Activated T-cell treated with anti-CD3 and anti-CD28 coated beads, Interleukin-2, amount 50 U/mL, for 24 hours (primary cell): Measurements from ENCODE around the gene SRCIN1.

Experiments
- DNase-seq: peaks from one replicate; pipeline ENCODE4 v3.0.0-alpha.2; 2020
- H3K27ac Mint-ChIP-seq: 2 replicates; pipeline ENCODE4 v1.8.0; 2020; ENCODE audit warnings: mild to moderate bottlenecking, mixed read lengths
- H3K27me3 Mint-ChIP-seq: 2 replicates; pipeline ENCODE4 v1.8.0; 2020; ENCODE audit warnings: mixed read lengths
- H3K36me3 Mint-ChIP-seq: 2 replicates; pipeline ENCODE4 v1.8.0; 2020; ENCODE audit warnings: low read depth, mixed read lengths
- H3K4me1 Mint-ChIP-seq: 2 replicates; pipeline ENCODE4 v1.8.0; 2020; ENCODE audit warnings: low read depth, mixed read lengths
- H3K4me3 Mint-ChIP-seq: 2 replicates; pipeline ENCODE4 v1.8.0; 2020; ENCODE audit warnings: mild to moderate bottlenecking, moderate library complexity, mixed read lengths
- H3K9me3 Mint-ChIP-seq: 2 replicates; pipeline ENCODE4 v1.8.0; 2020; ENCODE audit warnings: mixed read lengths

The SRCIN1 gene

DNA sequence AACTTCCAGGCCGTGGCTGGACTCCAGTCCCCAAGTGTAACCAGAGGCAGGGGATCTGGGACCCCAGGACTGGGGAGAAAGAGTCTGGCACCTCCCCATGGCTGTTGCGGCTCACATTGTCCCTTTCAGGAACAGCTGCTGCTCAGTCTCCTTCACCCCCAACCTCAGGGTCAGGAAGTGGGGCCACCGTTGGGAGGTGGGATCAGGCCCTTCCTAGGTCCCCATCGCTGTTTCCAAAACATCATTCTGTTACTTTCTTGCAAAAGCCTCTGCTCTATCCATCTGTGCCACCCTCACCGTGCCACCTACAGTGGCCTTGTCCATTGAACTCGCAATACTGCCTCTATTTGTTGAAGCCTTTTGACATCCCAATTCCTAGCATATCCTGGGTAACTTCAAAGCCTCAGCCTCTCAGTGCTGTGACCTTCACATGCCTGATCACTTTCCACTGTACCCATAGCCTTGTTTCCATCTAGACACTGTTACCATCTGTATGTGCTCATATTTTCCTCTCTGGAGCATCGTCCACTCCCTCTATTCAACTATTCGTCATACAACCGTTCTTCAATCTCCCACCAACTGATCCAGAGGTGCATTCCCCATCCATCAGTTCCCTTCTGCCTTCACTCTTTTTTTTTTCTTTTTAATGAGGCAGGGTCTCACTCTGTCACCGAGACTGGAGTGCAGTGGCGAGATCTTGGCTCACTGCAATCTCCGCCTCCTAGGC, 15.0 kb upstream of the SRCIN1 start:
- no peaks in the 10 kb centered on the region for H3K9me3 Mint-ChIP-seq
- H3K4me3 Mint-ChIP-seq: no peak overlapping the region
- DNase-seq: no peak
- no peak overlapping the region for H3K27ac Mint-ChIP-seq
- peaks cover 5% of the 10 kb centered on the region for H3K4me1 Mint-ChIP-seq
- H3K27me3 Mint-ChIP-seq: peaks cover 42% of the 10 kb centered on the region
- no peaks in the 10 kb centered on the region for H3K36me3 Mint-ChIP-seq

DNA sequence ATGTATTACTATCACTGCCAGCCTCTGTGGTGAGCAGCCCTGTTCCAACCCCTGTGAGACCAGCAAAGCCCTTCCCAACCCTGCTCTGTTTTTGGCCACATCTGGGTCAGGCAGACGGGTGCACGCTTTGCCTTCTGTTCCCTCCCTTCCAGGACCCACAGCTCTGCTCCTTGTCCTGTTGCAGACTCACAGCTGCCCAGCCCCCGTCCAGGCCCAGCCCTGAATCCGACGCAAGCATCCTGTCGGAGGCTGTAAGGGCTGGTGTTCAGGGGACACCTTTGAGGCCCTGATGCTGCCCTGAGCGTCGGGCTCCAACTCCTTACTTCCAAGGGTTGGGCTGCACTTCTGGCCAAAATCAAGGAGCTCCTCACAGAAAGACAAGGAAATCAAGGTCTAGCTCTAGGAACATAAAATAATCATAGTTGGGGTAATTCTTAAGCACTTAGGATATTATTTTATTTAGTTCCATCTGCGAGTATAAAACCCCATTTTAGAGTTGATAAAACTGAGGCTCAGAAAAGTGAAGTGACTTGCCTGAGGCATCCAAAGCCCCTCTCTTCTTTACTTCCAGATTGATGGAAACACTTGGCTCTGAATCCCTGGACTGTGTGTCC, 14.3 kb upstream of the SRCIN1 start:
- peaks cover 42% of the 10 kb centered on the region for H3K27me3 Mint-ChIP-seq

GRCh38 chr17:38619451-38619795, 13.7 kb upstream of the SRCIN1 start:
- Mint-ChIP-seq H3K4me1 (peaks cover under 1% of the 10 kb centered on the region), H3K4me3 (no peak overlapping the region), H3K36me3 (no peaks in the 10 kb centered on the region), H3K27me3 (peaks cover 42% of the 10 kb centered on the region), H3K9me3 (no peaks in the 10 kb centered on the region), H3K27ac (no peak overlapping the region)
- no peak for DNase-seq

More for the DNA sequence above, 14.3 kb upstream of the SRCIN1 start:
- H3K4me1 Mint-ChIP-seq: peaks cover 5% of the 10 kb centered on the region
- no peaks in the 10 kb centered on the region for H3K36me3 Mint-ChIP-seq
- H3K4me3 Mint-ChIP-seq: no peak overlapping the region
- H3K9me3 Mint-ChIP-seq: no peaks in the 10 kb centered on the region
- no peak overlapping the region for H3K27ac Mint-ChIP-seq
- peak; percentile 6 for DNase-seq

GRCh38 chr17:38617967-38618760, 12.4 kb upstream of the SRCIN1 start:
- Mint-ChIP-seq H3K27me3 (peaks cover 47% of the 10 kb centered on the region), H3K4me3 (no peak overlapping the region), H3K9me3 (no peaks in the 10 kb centered on the region), H3K27ac (no peak overlapping the region), H3K36me3 (no peaks in the 10 kb centered on the region), H3K4me1 (no peaks in the 10 kb centered on the region)
- DNase-seq: no peak

DNA sequence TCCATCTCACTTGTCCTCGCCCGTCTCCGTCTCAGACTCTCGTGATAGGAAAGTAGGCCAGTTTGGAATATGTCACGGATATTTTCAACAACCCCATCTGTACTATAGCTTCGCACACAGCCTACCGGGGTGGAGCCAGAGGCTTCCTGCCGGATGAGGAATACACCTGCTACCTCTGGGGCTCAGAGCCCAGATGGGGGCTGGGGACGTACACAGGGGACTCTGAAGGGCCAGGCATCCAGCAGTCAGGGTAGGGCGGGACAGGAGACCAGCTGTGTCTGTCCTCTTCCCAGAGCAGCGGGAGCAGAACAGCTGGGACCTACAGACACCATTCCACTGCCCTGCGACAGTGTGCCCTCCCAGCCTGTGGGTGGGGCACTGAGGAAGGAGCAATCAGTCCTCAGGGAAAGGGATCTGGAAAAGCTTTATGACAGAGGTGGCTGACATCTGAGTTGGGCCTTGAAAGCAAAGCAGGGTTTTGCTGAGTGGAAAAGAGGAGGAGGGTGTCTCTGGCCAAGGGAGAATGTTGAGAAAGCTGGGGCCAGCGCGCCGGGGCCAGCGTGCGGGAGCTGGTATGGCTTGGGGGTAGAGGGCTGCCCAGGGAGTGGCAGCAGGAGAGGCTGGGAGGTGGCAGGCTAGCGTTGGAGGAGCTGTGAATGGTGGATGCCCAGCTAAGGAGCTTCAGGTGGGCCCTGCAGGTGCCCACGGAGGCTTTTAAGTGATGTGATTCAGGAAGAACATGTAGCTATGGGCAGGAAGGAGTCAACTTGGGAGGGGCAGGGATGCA, 11.5 kb upstream of the SRCIN1 start:
- no peak for DNase-seq
- Mint-ChIP-seq H3K4me1 (no peaks in the 10 kb centered on the region), H3K27ac (no peak overlapping the region), H3K9me3 (no peaks in the 10 kb centered on the region), H3K27me3 (peaks cover 49% of the 10 kb centered on the region), H3K4me3 (no peak overlapping the region), H3K36me3 (no peaks in the 10 kb centered on the region)

- Mint-ChIP-seq H3K36me3 (no peaks in the 10 kb centered on the region), H3K27me3 (peaks cover 50% of the 10 kb centered on the region), H3K27ac (no peak overlapping the region), H3K4me3 (no peak overlapping the region), H3K9me3 (no peaks in the 10 kb centered on the region), H3K4me1 (no peaks in the 10 kb centered on the region)
- no peak for DNase-seq
Observed at GRCh38 chr17:38616361-38616760, 10.6 kb upstream of the SRCIN1 start.

DNA sequence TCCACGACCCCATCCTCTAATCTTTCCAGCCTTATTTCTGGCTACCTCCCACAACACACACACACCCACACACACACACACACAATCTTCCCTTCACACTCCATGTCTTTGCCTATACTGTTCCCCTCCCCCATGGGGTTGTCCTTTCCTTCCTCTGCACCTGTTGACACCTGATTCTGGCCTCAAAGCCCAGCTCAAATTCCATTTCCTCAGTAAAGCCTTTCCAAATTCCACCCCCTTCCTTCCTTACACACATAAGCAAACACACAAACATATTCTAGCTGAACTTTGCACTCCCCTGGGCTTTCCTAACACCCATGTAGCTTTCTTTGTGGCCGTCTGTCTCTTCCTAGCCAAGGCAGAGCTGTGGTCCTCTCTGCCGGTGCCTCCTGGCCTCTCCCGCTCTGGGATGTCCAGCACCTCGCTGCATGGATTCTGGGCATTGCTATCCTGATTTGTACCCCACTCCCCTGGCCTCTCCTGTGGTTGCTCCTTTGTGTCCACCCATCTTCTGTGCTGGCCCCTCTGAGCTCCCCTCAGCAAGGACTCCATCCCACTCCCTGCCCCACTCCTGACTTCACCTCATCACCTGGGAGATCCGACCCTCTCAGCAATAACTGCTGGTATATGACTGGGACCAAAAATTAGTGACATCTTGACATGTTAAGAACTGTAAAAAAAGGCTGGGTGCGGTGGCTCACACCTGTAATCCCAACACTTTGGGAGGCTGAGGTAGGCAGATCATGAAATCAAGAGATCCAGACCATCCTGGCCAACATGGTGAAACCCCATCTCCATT, 8.4 kb upstream of the SRCIN1 start:
- no peak for DNase-seq
- Mint-ChIP-seq H3K27me3 (peaks cover 53% of the 10 kb centered on the region), H3K4me1 (no peaks in the 10 kb centered on the region), H3K4me3 (no peak overlapping the region), H3K9me3 (no peaks in the 10 kb centered on the region), H3K36me3 (no peaks in the 10 kb centered on the region), H3K27ac (no peak overlapping the region)

- Mint-ChIP-seq H3K36me3 (no peaks in the 10 kb centered on the region), H3K4me3 (no peak overlapping the region), H3K27me3 (peaks cover 59% of the 10 kb centered on the region), H3K4me1 (no peaks in the 10 kb centered on the region), H3K27ac (no peak overlapping the region), H3K9me3 (no peaks in the 10 kb centered on the region)
- no peak for DNase-seq
Observed at GRCh38 chr17:38613525-38613980, 7.8 kb upstream of the SRCIN1 start.

- Mint-ChIP-seq H3K4me3 (no peak overlapping the region), H3K4me1 (peaks cover 4% of the 10 kb centered on the region), H3K9me3 (no peaks in the 10 kb centered on the region), H3K27ac (no peak overlapping the region), H3K27me3 (peaks cover 68% of the 10 kb centered on the region), H3K36me3 (no peaks in the 10 kb centered on the region)
- no peak for DNase-seq
Observed at GRCh38 chr17:38611872-38612376, 6.2 kb upstream of the SRCIN1 start.

- Mint-ChIP-seq H3K27ac (no peak overlapping the region), H3K4me3 (no peak overlapping the region), H3K27me3 (peaks cover 72% of the 10 kb centered on the region), H3K36me3 (no peaks in the 10 kb centered on the region), H3K9me3 (no peaks in the 10 kb centered on the region), H3K4me1 (peaks cover 10% of the 10 kb centered on the region)
- DNase-seq: no peak
Observed at GRCh38 chr17:38611070-38611786, 5.5 kb upstream of the SRCIN1 start.

- no peak for DNase-seq
- Mint-ChIP-seq H3K36me3 (no peaks in the 10 kb centered on the region), H3K27ac (no peak overlapping the region), H3K4me1 (peaks cover 10% of the 10 kb centered on the region), H3K4me3 (no peak overlapping the region), H3K9me3 (no peaks in the 10 kb centered on the region), H3K27me3 (peaks cover 75% of the 10 kb centered on the region)
Observed at GRCh38 chr17:38609280-38610031, 3.7 kb upstream of the SRCIN1 start.

- H3K27ac Mint-ChIP-seq: no peak overlapping the region
- no peak for DNase-seq
- no peaks in the 10 kb centered on the region for H3K36me3 Mint-ChIP-seq
- H3K4me1 Mint-ChIP-seq: peaks cover 10% of the 10 kb centered on the region
- no peaks in the 10 kb centered on the region for H3K9me3 Mint-ChIP-seq
- H3K4me3 Mint-ChIP-seq: no peak overlapping the region
- H3K27me3 Mint-ChIP-seq: peaks cover 81% of the 10 kb centered on the region
Observed at GRCh38 chr17:38608648-38609047, 2.9 kb upstream of the SRCIN1 start.
